PC-9 (cell line): ENCODE results near the gene VPS13D. TPM values are rescaled to one million over a fixed set of nuclear protein-coding genes. Genes with fewer than 3 reads are reported as not detected.
A peak's percentile ranks its signal among the peaks of the same experiment; 100 is the strongest.

Experiments used
- BruUV-seq: library from RNA; stranded (reverse); fragments of 400-500 nt; replicated peaks from 2 replicates; lab custom pipeline; 2021; lab: Mats Ljungman, UMichigan
- CTCF ChIA-PET: fragments of 300-600 bp; sonication (Branson Sonifier 250); formaldehyde crosslinking; loops from one replicate; lab custom pipeline; 2022; ENCODE audit warnings: antibody characterized with exemption; lab: Charles Lee
- POLR2A ChIA-PET: fragments of 300-600 bp; sonication (Branson Sonifier 250); formaldehyde crosslinking; loops from one replicate; lab custom pipeline; 2022; ENCODE audit warnings: antibody characterized with exemption; ENCODE audit not compliant: unreplicated experiment; lab: Charles Lee
- DNase-seq, 2 experiments: peaks; one replicate each; pipeline versions ENCODE4 v3.0.0 to v3.0.0-alpha.2; 2015 to 2022; ENCODE audit warnings: mixed read lengths in 1 of 2
- H2AFZ ChIP-seq: fragments of 200-600 bp; sonication (generic); 2 replicates; pipeline ENCODE4 v1.8.1; 2017; ENCODE audit warnings: antibody characterized with exemption
- H3F3A ChIP-seq: fragments of 200-600 bp; sonication (generic); 2 replicates; pipeline ENCODE4 v1.8.1; 2017; ENCODE audit warnings: antibody characterized with exemption, mild to moderate bottlenecking, low read depth; ENCODE audit not compliant: insufficient read depth
- H3K27ac ChIP-seq: fragments of 200-600 bp; sonication (generic); 2 replicates; pipeline ENCODE4 v1.6.1; 2016; ENCODE audit warnings: mixed run types
- H3K27me3 ChIP-seq: fragments of 200-600 bp; sonication (generic); 2 replicates; pipeline ENCODE4 v1.6.1; 2016; ENCODE audit warnings: low read depth, mixed run types; ENCODE audit not compliant: insufficient read depth
- H3K36me3 ChIP-seq: fragments of 200-600 bp; sonication (generic); 2 replicates; pipeline ENCODE4 v1.6.1; 2016; ENCODE audit warnings: low read depth, mixed run types
- H3K4me1 ChIP-seq: fragments of 200-600 bp; sonication (generic); replicated peaks from 2 replicates; pipeline ENCODE4 v1.6.1; 2016; ENCODE audit warnings: mixed run types; ENCODE audit not compliant: insufficient read depth
- H3K4me2 ChIP-seq: fragments of 200-600 bp; sonication (generic); 2 replicates; pipeline ENCODE4 v1.6.1; 2017; ENCODE audit warnings: mixed run types
- H3K4me3 ChIP-seq: fragments of 200-600 bp; sonication (generic); 2 replicates; pipeline ENCODE4 v1.6.1; 2016; ENCODE audit warnings: mixed run types
- H3K79me2 ChIP-seq: fragments of 200-600 bp; sonication (generic); 2 replicates; pipeline ENCODE4 v1.6.1; 2017; ENCODE audit warnings: low read depth, mixed run types
- H3K9me2 ChIP-seq: fragments of 200-600 bp; sonication (generic); 2 replicates; pipeline ENCODE4 v1.8.1; 2017; ENCODE audit warnings: mild to moderate bottlenecking; ENCODE audit not compliant: insufficient read depth
- H3K9me3 ChIP-seq: fragments of 200-600 bp; sonication (generic); 2 replicates; pipeline ENCODE4 v1.8.1; 2016; ENCODE audit warnings: low read depth; ENCODE audit not compliant: insufficient read depth
- H4K20me1 ChIP-seq: fragments of 200-600 bp; sonication (generic); 2 replicates; pipeline ENCODE4 v1.8.1; 2017; ENCODE audit not compliant: insufficient read depth
- CTCF ChIP-seq: fragments of 200-600 bp; sonication (generic); conservative IDR thresholded peaks from 2 replicates; pipeline ENCODE4 v1.6.1; 2017; ENCODE audit warnings: mixed run types, antibody characterized with exemption, mild to moderate bottlenecking, moderate library complexity
- EZH2 ChIP-seq: fragments of 200-600 bp; sonication (generic); IDR thresholded peaks from 2 replicates; pipeline ENCODE4 v1.8.0; 2017; ENCODE audit warnings: antibody characterized with exemption, low read depth
- intact Hi-C: fragments of 100-400 bp; cut with micrococcal nuclease; formaldehyde crosslinking; loops from one replicate; pipeline ENCODE4 v1.10.0; 2022; ENCODE audit not compliant: unreplicated experiment
- total RNA-seq: library from RNA; stranded (reverse); gene quantifications from 2 replicates; pipeline ENCODE4 v1.2.3, GENCODE V29; 2021

VPS13D gene
- total RNA-seq, 1 experiment from 2014 or later, result 36.2 TPM

GRCh38 chr1:12488666-12489354, 259.0 kb downstream of the VPS13D start:
- Histone ChIP-seq H2AFZ (no peak overlapping the region), H4K20me1 (no peaks in the 10 kb centered on the region), H3K79me2 (0 out of 2 replicates have a peak, but pooled peaks cover 9% of the 10 kb centered on the region), H3F3A (peaks cover 51% of the 10 kb centered on the region), H3K27ac (peak overlapping the region; percentile 69), H3K9me3 (no peaks in the 10 kb centered on the region), H3K4me3 (no peak overlapping the region), H3K9me2 (no peaks in the 10 kb centered on the region), H3K36me3 (no peaks in the 10 kb centered on the region), H3K4me1 (peaks cover 62% of the 10 kb centered on the region), H3K4me2 (peak overlapping the region; percentile 52), H3K27me3 (no peaks in the 10 kb centered on the region)
- no TSS peak for BruUV-seq
- DNase-seq, result peak in 1 of 2 experiments; percentile 88
- TF ChIP-seq EZH2, result no peak
- TF ChIP-seq CTCF, result no peak
- ChIA-PET CTCF (no interaction called here), POLR2A (interaction anchor here (0.6 to 1.5 kb wide), 2 partner anchors 11 to 22 kb away, joined by 5 to 6 read pairs; no protein-coding TSS in a partner anchor)
- intact Hi-C loops, result loop anchor here (5.0 kb wide), 1 partner anchor 357 kb away; no protein-coding TSS in a partner anchor

- Histone ChIP-seq H3K27ac (no peak overlapping the region), H3K9me3 (no peaks in the 10 kb centered on the region), H2AFZ (no peak overlapping the region), H3K4me1 (peaks cover 44% of the 10 kb centered on the region), H3F3A (peaks cover 40% of the 10 kb centered on the region), H3K79me2 (0 out of 2 replicates have a peak, but pooled peaks cover 4% of the 10 kb centered on the region), H3K36me3 (no peaks in the 10 kb centered on the region), H3K4me3 (no peak overlapping the region), H3K27me3 (no peaks in the 10 kb centered on the region), H3K4me2 (no peak overlapping the region), H4K20me1 (no peaks in the 10 kb centered on the region), H3K9me2 (no peaks in the 10 kb centered on the region)
- no peak for DNase-seq
- no TSS peak for BruUV-seq
- TF ChIP-seq EZH2, result no peak
- no peak for TF ChIP-seq CTCF
- ChIA-PET CTCF (no interaction called here), POLR2A (interaction anchor here (0.6 to 0.7 kb wide), 2 partner anchors 83 to 1228 kb away, joined by 3 to 7 read pairs; no protein-coding TSS in a partner anchor)
- intact Hi-C loops, result no loop called here
Observed at GRCh38 chr1:12490532-12491142, 260.8 kb downstream of the VPS13D start.

- DNase-seq, result no peak
- Histone ChIP-seq H3K36me3 (no peaks in the 10 kb centered on the region), H3K4me3 (no peak overlapping the region), H4K20me1 (no peaks in the 10 kb centered on the region), H3K27ac (no peak overlapping the region), H3K9me3 (no peaks in the 10 kb centered on the region), H2AFZ (no peak overlapping the region), H3K4me1 (peaks cover 34% of the 10 kb centered on the region), H3K27me3 (no peaks in the 10 kb centered on the region), H3K9me2 (no peaks in the 10 kb centered on the region), H3F3A (peaks cover 30% of the 10 kb centered on the region), H3K79me2 (0 out of 2 replicates have a peak, but pooled peaks cover 4% of the 10 kb centered on the region), H3K4me2 (no peak overlapping the region)
- intact Hi-C loops, result no loop called here
- TF ChIP-seq EZH2 (no peak), CTCF (no peak)
- POLR2A ChIA-PET, result no interaction called here
- CTCF ChIA-PET, result no interaction called here
- no TSS peak for BruUV-seq
Observed at GRCh38 chr1:12491656-12492055, 261.8 kb downstream of the VPS13D start.
